GM18507 (cell line): ENCODE results near the gene ADGRG7.

Experiments used
- DNase-seq: peaks from one replicate; pipeline ENCODE4 v3.0.0; 2011; ENCODE audit warnings: low read depth; ENCODE audit not compliant: insufficient read length; ENCODE audit errors: extremely low spot score
- FAIRE-seq: peaks from 2 replicates; lab custom pipeline; 2011; peaks lifted over from hg19 to GRCh38; lab: Jason Lieb, UNC

The ADGRG7 gene

DNA sequence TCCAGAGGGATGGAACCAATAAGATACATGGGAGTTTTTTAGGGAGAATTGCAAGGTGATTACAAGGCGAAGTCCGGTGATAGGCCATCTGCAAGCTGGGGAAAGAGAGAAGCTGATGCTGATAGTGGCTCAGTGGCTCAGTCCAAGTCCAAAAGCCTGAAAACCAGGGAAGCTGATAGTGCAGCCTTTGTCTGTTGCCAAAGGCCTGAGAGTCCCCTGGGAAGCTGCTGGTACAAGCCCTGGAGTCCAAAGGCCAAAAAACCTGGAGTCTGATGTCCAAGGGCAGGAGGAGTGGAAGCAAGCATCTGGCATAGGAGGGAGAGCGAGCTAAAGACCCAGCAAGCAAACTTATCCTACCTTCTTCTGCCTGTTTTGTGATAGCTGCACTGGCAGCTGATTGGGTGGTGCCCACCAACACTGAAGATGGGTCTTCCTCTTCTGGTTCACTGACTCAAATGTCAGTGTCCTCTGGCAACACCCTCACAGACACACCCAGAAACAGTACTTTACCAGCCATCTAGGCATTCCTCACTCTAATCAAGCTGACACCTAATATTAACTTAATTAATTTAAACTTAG is 116.6 kb downstream of the ADGRG7 start:
- no peak for DNase-seq
- no peak for FAIRE-seq

- FAIRE-seq (no peak), DNase-seq (no peak)
These were observed 117.3 kb downstream of the ADGRG7 start for GRCh38 chr3:100726706-100727105.

- DNase-seq (no peak), FAIRE-seq (no peak)
These were observed 121.1 kb downstream of the ADGRG7 start for GRCh38 chr3:100730524-100730923.

DNA sequence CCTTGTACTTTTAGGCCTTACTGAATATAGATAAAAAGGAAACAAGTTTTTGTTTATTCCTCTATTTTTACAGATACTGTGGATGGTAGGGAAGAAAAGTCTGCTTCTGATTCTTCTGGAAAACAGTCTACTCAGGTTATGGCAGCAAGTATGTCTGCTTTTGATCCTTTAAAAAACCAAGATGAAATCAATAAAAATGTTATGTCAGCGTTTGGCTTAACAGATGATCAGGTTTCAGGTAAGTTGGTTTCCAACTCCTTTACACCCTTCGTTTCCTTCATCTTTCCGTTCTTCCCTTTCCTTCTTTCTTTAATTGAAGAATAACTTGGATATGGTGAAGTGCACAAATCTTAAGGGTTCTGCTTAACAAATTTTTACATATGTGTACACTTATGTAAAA is 123.0 kb downstream of the ADGRG7 start:
- DNase-seq (no peak), FAIRE-seq (no peak)

DNA sequence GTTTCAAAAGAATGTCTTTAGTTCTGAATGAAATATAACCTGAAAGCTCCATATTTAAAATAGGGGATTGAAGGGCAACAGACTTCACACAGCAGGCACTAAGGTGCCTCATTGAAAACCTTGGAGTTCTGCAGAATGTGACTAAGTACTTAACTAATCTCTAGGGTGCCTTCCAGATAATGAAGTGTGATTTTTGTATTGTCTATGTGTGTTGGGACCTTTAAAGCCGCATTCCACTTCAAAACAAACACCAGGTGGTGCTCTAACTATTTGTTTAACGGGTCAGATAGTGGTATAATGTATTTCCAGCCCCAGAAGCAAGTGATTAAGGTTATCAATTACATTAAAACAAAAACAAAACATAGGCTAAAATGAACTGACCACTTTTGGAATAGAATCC is 127.9 kb downstream of the ADGRG7 start:
- FAIRE-seq (no peak), DNase-seq (no peak)

- no peak for DNase-seq
- FAIRE-seq = no peak
These were observed 130.8 kb downstream of the ADGRG7 start for GRCh38 chr3:100740207-100740606.

- no peak for DNase-seq
- no peak for FAIRE-seq
These were observed 134.1 kb downstream of the ADGRG7 start for GRCh38 chr3:100743535-100743934.

DNA sequence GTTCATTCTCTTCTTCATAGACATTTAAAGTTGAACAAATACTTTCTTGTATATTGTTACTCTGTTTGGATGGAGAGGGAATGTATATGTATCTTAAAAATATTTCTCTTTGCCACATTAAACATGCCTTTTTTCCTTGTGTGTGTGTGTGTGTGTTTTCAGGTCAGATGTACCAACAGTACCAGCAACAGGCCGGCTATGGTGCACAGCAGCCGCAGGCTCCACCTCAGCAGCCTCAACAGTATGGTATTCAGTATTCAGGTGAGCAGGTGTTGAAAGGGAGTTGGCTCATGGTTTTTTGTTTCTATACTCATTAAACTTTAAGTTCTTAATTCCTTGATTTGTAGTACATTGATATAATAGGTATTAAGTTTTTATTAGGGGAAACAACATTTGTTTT is 135.3 kb downstream of the ADGRG7 start:
- FAIRE-seq (no peak), DNase-seq (no peak)
